Hepatocyte (in vitro differentiated cells): ENCODE measurements around the gene XPO4.

Source experiments
- CTCF ChIP-seq: fragments of 200-600 bp; sonication (generic); IDR thresholded peaks from 2 replicates; pipeline ENCODE4 v1.5.1; 2016; ENCODE audit warnings: antibody characterized with exemption, mild to moderate bottlenecking; ENCODE audit not compliant: poor library complexity
- EZH2 ChIP-seq: fragments of 200-600 bp; sonication (generic); IDR thresholded peaks from 2 replicates; pipeline ENCODE4 v1.6.1; 2016; ENCODE audit warnings: antibody characterized with exemption, mild to moderate bottlenecking, borderline replicate concordance

GRCh38 chr13:20940083-20940482 lies 37.5 kb upstream of the XPO4 start:
- TF ChIP-seq EZH2 = no peak
- no peak for TF ChIP-seq CTCF
